Aorta (tissue), 5 donors: ENCODE results near the gene RASAL3. TPM values are rescaled to one million over a fixed set of nuclear protein-coding genes. Genes with fewer than 3 reads are reported as not detected.

ENCODE experiments used
- ATAC-seq: fragments of 200-7000 bp; cut with Tn5 transposase; one replicate; pipeline ENCODE4 v1.9.1; 2022; ENCODE audit warnings: moderate library complexity; ENCODE audit not compliant: low FRiP score
- DNase-seq, 2 donors: peaks; one replicate each; pipeline ENCODE4 v3.0.0-alpha.2; 2020
- H3K27ac ChIP-seq, 2 donors: one replicate each; pipeline ENCODE4 v1.5.1; 2013; ENCODE audit warnings: low read length in 2 of 2, mild to moderate bottlenecking in 2 of 2, moderate library complexity in 2 of 2, control low read depth in 1 of 2, inconsistent platforms in 1 of 2, low read depth in 1 of 2
- H3K27me3 ChIP-seq, 2 donors: one replicate each; pipeline ENCODE4 v1.6.1; 2013; ENCODE audit warnings: control low read depth in 1 of 2, low read length in 1 of 2, mild to moderate bottlenecking in 1 of 2, moderate library complexity in 1 of 2; ENCODE audit not compliant: insufficient read depth in 2 of 2, control insufficient read depth in 1 of 2
- H3K36me3 ChIP-seq, 2 donors: one replicate each; pipeline ENCODE4 v1.6.1; 2013; ENCODE audit warnings: control low read depth in 1 of 2, low read length in 1 of 2, mild to moderate bottlenecking in 1 of 2; ENCODE audit not compliant: insufficient read depth in 2 of 2, control insufficient read depth in 1 of 2
- H3K4me1 ChIP-seq, 2 donors: one replicate each; pipeline ENCODE4 v1.6.1; 2013; ENCODE audit warnings: low read length in 2 of 2, control low read depth in 1 of 2, mild to moderate bottlenecking in 1 of 2, moderate library complexity in 1 of 2; ENCODE audit not compliant: insufficient read depth in 2 of 2, control insufficient read depth in 1 of 2
- H3K4me3 ChIP-seq, 2 donors: one replicate each; pipeline ENCODE4 v1.5.1; 2013; ENCODE audit warnings: low read length in 2 of 2, control low read depth in 1 of 2, mild to moderate bottlenecking in 1 of 2
- H3K9me3 ChIP-seq: one replicate; pipeline ENCODE4 v1.6.1; 2013; ENCODE audit warnings: mild to moderate bottlenecking, low read length; ENCODE audit not compliant: control insufficient read depth
- WGBS, 2 donors: extraction: QIAGEN DNeasy Blood & Tissue Kit; methylation state at CpG; one replicate each; pipeline ENCODE4 v1.1.7; 2013; 5-methylcytosine and 5-hydroxymethylcytosine counted together
- intact Hi-C, 2 donors: fragments of 100-400 bp; cut with DNase I; formaldehyde crosslinking; loops; one replicate each; pipeline versions ENCODE4 v1.14.2 to v1.15.0; 2022
- polyA plus RNA-seq, 2 donors: library from polyadenylated mRNA; stranded (reverse); fragments of 200-250 nt; gene quantifications; one replicate each; pipeline ENCODE4 v1.2.3, GENCODE V29; 2013
- total RNA-seq, 2 donors: library from RNA; stranded (reverse); fragmentation: NEBNext Ultra II Directional; extraction: Animal tissue kit (Norgen Biotek cat#: 25700); gene quantifications; one replicate each; pipeline ENCODE4 v1.2.1, GENCODE V29; 2021
- donor health status: healthy with polysubstance abuse.
- donor health status: Bipolar disorder and iron deficiency.
- donor health status: DM: no; HTN: no; CAD: no.
- donor health status: DM: no; HTN: no; CAD: no.
- donor health status: DM: yes; HTN: yes; CAD: no.

RASAL3 gene
- total and polyA plus RNA-seq, 4 donors: 0.90 to 10.9 (median 4.8) TPM

- no peak for ATAC-seq
- H3K36me3 ChIP-seq: peaks cover 0 to 7% of the 10 kb centered on the region in 2 donors
- intact Hi-C loops: loop anchor here in 1 of 2 donors (10.0 kb wide), 1 partner anchor 132 kb away; no protein-coding TSS in a partner anchor
These were observed 41.9 kb downstream of the RASAL3 start for GRCh38 chr19:15422296-15423075.

GRCh38 chr19:15421721-15422260 is 42.6 kb downstream of the RASAL3 start:
- Histone ChIP-seq H3K27me3 (no peaks in the 10 kb centered on the region), H3K36me3 (peaks cover 0 to 7% of the 10 kb centered on the region in 2 donors), H3K4me1 (no peaks in the 10 kb centered on the region), H3K27ac (peak overlapping the region in 1 of 2 donors; percentile 46), H3K9me3 (no peaks in the 10 kb centered on the region), H3K4me3 (no peak overlapping the region)
- no peak for ATAC-seq
- no peak for DNase-seq
- intact Hi-C loops: loop anchor here in 1 of 2 donors (10.0 kb wide), 1 partner anchor 133 kb away; no protein-coding TSS in a partner anchor
- WGBS, 2 donors: 9 to 17% methylated on average over 15 of the region's 15 CpGs

More at GRCh38 chr19:15422296-15423075, 41.9 kb downstream of the RASAL3 start:
- DNase-seq: no peak
- H3K4me1 ChIP-seq: no peaks in the 10 kb centered on the region
- WGBS, 2 donors: 87 to 88% methylated on average over 21 to 22 of the region's 22 CpGs
- no peaks in the 10 kb centered on the region for H3K27me3 ChIP-seq
- H3K4me3 ChIP-seq: no peak overlapping the region
- peak overlapping the region in 1 of 2 donors; percentile 7 for H3K27ac ChIP-seq
- no peaks in the 10 kb centered on the region for H3K9me3 ChIP-seq

- DNase-seq (no peak), ATAC-seq (no peak)
- Histone ChIP-seq H3K27ac (no peak overlapping the region), H3K9me3 (no peaks in the 10 kb centered on the region), H3K4me1 (no peaks in the 10 kb centered on the region), H3K36me3 (peaks cover 0 to 5% of the 10 kb centered on the region in 2 donors), H3K4me3 (no peak overlapping the region), H3K27me3 (no peaks in the 10 kb centered on the region)
- 48 to 51% methylated on average over 12 of the region's 12 CpGs for WGBS, 2 donors
- intact Hi-C loops: loop anchor here in 1 of 2 donors (10.0 kb wide), 1 partner anchor 134 kb away; no protein-coding TSS in a partner anchor
These were observed 43.1 kb downstream of the RASAL3 start for GRCh38 chr19:15421136-15421695.

- DNase-seq (no peak), ATAC-seq (no peak)
- WGBS, 2 donors: 8 to 10% methylated on average over 16 of the region's 16 CpGs
- Histone ChIP-seq H3K4me3 (no peak overlapping the region), H3K4me1 (no peaks in the 10 kb centered on the region), H3K9me3 (no peaks in the 10 kb centered on the region), H3K36me3 (peaks cover 0 to 2% of the 10 kb centered on the region in 2 donors), H3K27me3 (no peaks in the 10 kb centered on the region), H3K27ac (no peak overlapping the region)
- intact Hi-C loops: loop anchor here (1.0 to 10.0 kb wide), 4 partner anchors 33 to 138 kb away; partner anchors contain the start of gene AKAP8 (in 1 of the 2)
These were observed 44.8 kb downstream of the RASAL3 start for GRCh38 chr19:15419413-15420025.

DNA sequence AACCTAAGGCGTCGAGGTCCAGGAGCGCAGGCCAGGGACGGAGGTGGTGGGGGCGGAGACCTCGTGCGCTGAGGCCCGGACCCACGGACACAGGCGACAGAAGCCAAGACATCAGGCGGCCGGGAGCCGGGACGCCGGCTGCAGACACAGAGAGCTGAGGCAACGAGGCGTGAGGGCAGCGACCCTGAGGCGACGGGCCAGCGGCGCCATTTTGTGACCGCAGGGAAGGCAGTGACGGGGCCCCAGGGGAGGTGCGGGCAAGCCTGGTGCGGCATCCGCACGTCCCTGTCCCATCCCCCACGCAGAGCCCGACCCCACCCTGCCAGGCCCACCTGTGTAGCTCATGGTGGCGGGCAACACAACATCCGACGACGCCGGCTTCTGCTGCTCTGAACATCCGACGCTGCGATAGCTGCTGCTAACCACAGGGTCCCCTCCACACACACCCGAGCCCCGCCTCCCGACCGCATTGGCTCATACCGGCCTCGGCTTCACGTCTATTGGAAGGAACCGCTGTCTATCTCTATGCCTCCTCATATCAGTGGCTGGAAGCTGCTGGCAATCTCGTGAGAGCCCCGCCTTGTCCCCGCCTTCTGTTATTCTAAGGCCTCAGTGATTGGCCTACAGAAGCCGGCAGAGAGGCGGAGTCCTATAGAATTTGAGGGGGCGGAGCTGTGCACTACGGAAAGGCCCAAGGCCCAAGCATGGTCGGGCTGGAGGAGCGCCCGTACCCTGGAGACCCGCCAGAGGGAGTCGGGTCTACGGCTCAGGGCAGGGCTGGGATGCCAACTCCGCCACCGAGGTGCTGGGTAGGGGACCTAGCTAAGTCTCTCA is 45.5 kb downstream of the RASAL3 start, which contains the start of gene AKAP8L:
AKAP8L (minus strand) TSS at position 410 of the 834 bp plus-strand sequence; CDS start at position 345, 65 bp downstream.
- peak within 1 kb of the TSS; percentile 77 to 86 for H3K4me3 ChIP-seq
- no peaks in the 10 kb centered on the region for H3K9me3 ChIP-seq
- peak within 1 kb of the TSS; percentile 62 to 93 for H3K27ac ChIP-seq
- no peaks in the 10 kb centered on the region for H3K27me3 ChIP-seq
- H3K36me3 ChIP-seq: no peaks in the 10 kb centered on the region
- 0 to 1% methylated on average over 51 to 61 of the region's 61 CpGs for WGBS, 2 donors
- DNase-seq (peak; percentile 99), ATAC-seq (peak; percentile 97)
- H3K4me1 ChIP-seq: no peaks in the 10 kb centered on the region
- intact Hi-C loops: loop anchor here (1.0 to 5.0 kb wide), 3 partner anchors 34 to 139 kb away; partner anchors contain the start of gene AKAP8 (in 1 of the 2)

GRCh38 chr19:15418231-15418578 is 46.1 kb downstream of the RASAL3 start:
- no peaks in the 10 kb centered on the region for H3K27me3 ChIP-seq
- intact Hi-C loops: loop anchor here (2.0 to 5.0 kb wide), 2 partner anchors 35 to 139 kb away; no protein-coding TSS in a partner anchor
- H3K27ac ChIP-seq: peak overlapping the region; percentile 62 to 93
- no peak for ATAC-seq
- H3K4me1 ChIP-seq: peaks cover 0 to 3% of the 10 kb centered on the region in 2 donors
- WGBS, 2 donors: 0% methylated on average over 16 of the region's 16 CpGs
- H3K9me3 ChIP-seq: no peaks in the 10 kb centered on the region
- no peak for DNase-seq
- H3K4me3 ChIP-seq: peak overlapping the region; percentile 77 to 86
- no peaks in the 10 kb centered on the region for H3K36me3 ChIP-seq

GRCh38 chr19:15417699-15418098 is 46.6 kb downstream of the RASAL3 start:
- peak overlapping the region in 1 of 2 donors; percentile 36 for H3K27ac ChIP-seq
- intact Hi-C loops: loop anchor here (2.0 to 5.0 kb wide), 2 partner anchors 35 to 140 kb away; no protein-coding TSS in a partner anchor
- H3K4me1 ChIP-seq: peaks cover 0 to 6% of the 10 kb centered on the region in 2 donors
- peak in 1 of 2 donors; percentile 37 for DNase-seq
- 1 to 2% methylated on average over 9 of the region's 9 CpGs for WGBS, 2 donors
- H3K27me3 ChIP-seq: no peaks in the 10 kb centered on the region
- H3K9me3 ChIP-seq: no peaks in the 10 kb centered on the region
- peak overlapping the region; percentile 77 to 86 for H3K4me3 ChIP-seq
- no peak for ATAC-seq
- no peaks in the 10 kb centered on the region for H3K36me3 ChIP-seq
